Inferior parietal cortex (tissue), 1 donor: Measurements from ENCODE around the gene ARG2.

Experiments used
- DNase-seq: peaks from one replicate; pipeline ENCODE4 v3.0.0-alpha.2; 2016; ENCODE audit errors: extremely low spot score

The ARG2 gene

GRCh38 chr14:67619446-67620216, at the start of gene ARG2:
Gene ARG2 (plus strand): TSS chr14:67619920. CDS start chr14:67619978, 58 bp downstream.
- peak; percentile 84 for DNase-seq

GRCh38 chr14:67570453-67570852, 49.3 kb upstream of the ARG2 start:
- DNase-seq, result no peak

GRCh38 chr14:67571275-67571990, 48.3 kb upstream of the ARG2 start:
- DNase-seq, result peak; percentile 79

GRCh38 chr14:67571991-67572323, 47.8 kb upstream of the ARG2 start:
- no peak for DNase-seq

- no peak for DNase-seq
Observed at GRCh38 chr14:67572608-67573007, 47.1 kb upstream of the ARG2 start.

GRCh38 chr14:67573228-67574010, 46.3 kb upstream of the ARG2 start:
- DNase-seq, result no peak

GRCh38 chr14:67574156-67574555, 45.6 kb upstream of the ARG2 start:
- DNase-seq, result no peak

- DNase-seq, result no peak
Observed at GRCh38 chr14:67574806-67575205, 44.9 kb upstream of the ARG2 start.

GRCh38 chr14:67575684-67576083, 44.0 kb upstream of the ARG2 start:
- DNase-seq, result no peak

GRCh38 chr14:67576216-67576955, 43.3 kb upstream of the ARG2 start:
- no peak for DNase-seq

- DNase-seq, result no peak
Observed at GRCh38 chr14:67577181-67577808, 42.4 kb upstream of the ARG2 start.

- no peak for DNase-seq
Observed at GRCh38 chr14:67577909-67578749, 41.6 kb upstream of the ARG2 start.

- DNase-seq, result no peak
Observed at GRCh38 chr14:67579040-67579439, 40.7 kb upstream of the ARG2 start.

GRCh38 chr14:67579636-67580035, 40.1 kb upstream of the ARG2 start:
- no peak for DNase-seq

- DNase-seq, result no peak
Observed at GRCh38 chr14:67580336-67581171, 39.2 kb upstream of the ARG2 start.

GRCh38 chr14:67581643-67582042, 38.1 kb upstream of the ARG2 start:
- DNase-seq, result no peak

GRCh38 chr14:67582061-67582460, 37.7 kb upstream of the ARG2 start:
- DNase-seq, result no peak

GRCh38 chr14:67583711-67584644, 35.7 kb upstream of the ARG2 start:
- DNase-seq, result peak; percentile 42
